ENCODE data around the gene ALKBH4. TPM values are rescaled to one million over a fixed set of nuclear protein-coding genes. Genes with fewer than 3 reads are reported as not detected.
"Not testable (repeated sequence)": the region's sequence is repeated elsewhere in the genome, so short reads cannot be mapped to it uniquely, and the experiment has no call there.

Gene ALKBH4
- polyA plus RNA-seq (2012; ENCODE audit: insufficient read depth, insufficient read length), result 16.1 TPM

GRCh38 chr7:102464577-102465280 is at the start of gene ALKBH4, which contains the start of gene LRWD1:
Gene ALKBH4, minus strand, starts transcription at chr7:102464863. Its CDS starts 27 bp downstream, at chr7:102464836.
Gene LRWD1, plus strand, starts transcription at chr7:102464984. Its CDS starts 97 bp downstream, at chr7:102465081.
- peak within 1 kb of the TSS; percentile 100 for H3K4me3 ChIP-seq (ENCODE audit: low read length)
- peak; percentile 82 for DNase-seq (ENCODE audit: low read depth, low spot score)

- H3K4me3 ChIP-seq (ENCODE audit: low read length), result not testable (repeated sequence)
- peak; percentile 81 for DNase-seq (ENCODE audit: low read depth, low spot score)
Observed at GRCh38 chr7:102512642-102513221, 48.1 kb upstream of the ALKBH4 start.

GRCh38 chr7:102511860-102512522 is 47.3 kb upstream of the ALKBH4 start:
- not testable (repeated sequence) for DNase-seq (ENCODE audit: low read depth, low spot score); H3K4me3 ChIP-seq (ENCODE audit: low read length)

GRCh38 chr7:102510575-102510974 is 45.9 kb upstream of the ALKBH4 start:
- not testable (repeated sequence) for DNase-seq (ENCODE audit: low read depth, low spot score); H3K4me3 ChIP-seq (ENCODE audit: low read length)

- DNase-seq (ENCODE audit: low read depth, low spot score); H3K4me3 ChIP-seq (ENCODE audit: low read length): not testable (repeated sequence)
Observed at GRCh38 chr7:102507410-102508088, 42.9 kb upstream of the ALKBH4 start.

- H3K4me3 ChIP-seq (ENCODE audit: low read length); DNase-seq (ENCODE audit: low read depth, low spot score): not testable (repeated sequence)
Observed at GRCh38 chr7:102505298-102506185, 40.9 kb upstream of the ALKBH4 start.

- DNase-seq (ENCODE audit: low read depth, low spot score); H3K4me3 ChIP-seq (ENCODE audit: low read length): not testable (repeated sequence)
Observed at GRCh38 chr7:102503141-102503540, 38.5 kb upstream of the ALKBH4 start.

GRCh38 chr7:102498321-102498720 is 33.7 kb upstream of the ALKBH4 start:
- not testable (repeated sequence) for H3K4me3 ChIP-seq (ENCODE audit: low read length); DNase-seq (ENCODE audit: low read depth, low spot score)

- H3K4me3 ChIP-seq (ENCODE audit: low read length); DNase-seq (ENCODE audit: low read depth, low spot score): not testable (repeated sequence)
Observed at GRCh38 chr7:102497308-102497707, 32.6 kb upstream of the ALKBH4 start.

GRCh38 chr7:102496861-102497260 is 32.2 kb upstream of the ALKBH4 start:
- not testable (repeated sequence) for H3K4me3 ChIP-seq (ENCODE audit: low read length); DNase-seq (ENCODE audit: low read depth, low spot score)

GRCh38 chr7:102494473-102495149 is 29.9 kb upstream of the ALKBH4 start:
- not testable (repeated sequence) for H3K4me3 ChIP-seq (ENCODE audit: low read length); DNase-seq (ENCODE audit: low read depth, low spot score)

- H3K4me3 ChIP-seq (ENCODE audit: low read length); DNase-seq (ENCODE audit: low read depth, low spot score): not testable (repeated sequence)
Observed at GRCh38 chr7:102494026-102494425, 29.4 kb upstream of the ALKBH4 start.

GRCh38 chr7:102493220-102493935 is 28.7 kb upstream of the ALKBH4 start:
- DNase-seq (ENCODE audit: low read depth, low spot score), result not testable (repeated sequence)

GRCh38 chr7:102490529-102491075 is 25.9 kb upstream of the ALKBH4 start:
- not testable (repeated sequence) for H3K4me3 ChIP-seq (ENCODE audit: low read length); DNase-seq (ENCODE audit: low read depth, low spot score)

More at GRCh38 chr7:102493220-102493935, 28.7 kb upstream of the ALKBH4 start:
- H3K4me3 ChIP-seq (ENCODE audit: low read length), result not testable (repeated sequence)

GRCh38 chr7:102484317-102484716 is 19.7 kb upstream of the ALKBH4 start:
- H3K4me3 ChIP-seq (ENCODE audit: low read length); DNase-seq (ENCODE audit: low read depth, low spot score): not testable (repeated sequence)

- not testable (repeated sequence) for DNase-seq (ENCODE audit: low read depth, low spot score); H3K4me3 ChIP-seq (ENCODE audit: low read length)
Observed at GRCh38 chr7:102481962-102482361, 17.3 kb upstream of the ALKBH4 start.
